HCT116 (cell line): ENCODE measurements around the gene CACNG1. TPM values are rescaled to one million over a fixed set of nuclear protein-coding genes. Genes with fewer than 3 reads are reported as not detected.

Experiments
- ATAC-seq: fragments of 200-7000 bp; cut with Tn5 transposase; 2 replicates; pipeline ENCODE4 v1.9.1; 2020; ENCODE audit warnings: mild to moderate bottlenecking, moderate library complexity
- BruUV-seq: library from RNA; stranded (reverse); fragments of 400-500 nt; replicated peaks from 2 replicates; lab custom pipeline; 2021; lab: Mats Ljungman, UMichigan
- CTCF ChIA-PET: fragments of 300-600 bp; sonication (Branson Sonifier 250); formaldehyde crosslinking; loops from one replicate; lab custom pipeline; 2021; ENCODE audit warnings: antibody characterized with exemption; lab: Charles Lee
- POLR2A ChIA-PET: fragments of 300-600, 350-600 bp; sonication (Branson Sonifier 250); formaldehyde crosslinking; loops from one replicate; lab custom pipeline; 2021; ENCODE audit warnings: antibody characterized with exemption; lab: Charles Lee
- RAD21 ChIA-PET, 2 experiments: fragments of 300-600 bp; sonication (Branson Sonifier 250); formaldehyde crosslinking; loops; one replicate each; lab custom pipeline; 2023; ENCODE audit warnings: low total read pairs in 2 of 2; ENCODE audit not compliant: uncharacterized antibody in 2 of 2, unreplicated experiment in 2 of 2, low non-redundant PET in 1 of 2; lab: Charles Lee
- DNase-seq: peaks from one replicate; pipeline ENCODE4 v3.0.0-alpha.2; 2010; ENCODE audit warnings: low read depth, low spot score
- H2AFZ ChIP-seq: fragments of 200-600 bp; shearing (Covaris generic), sonication (generic); 2 replicates; pipeline ENCODE4 v1.6.1; 2017; ENCODE audit warnings: low read depth, mixed run types, mixed read lengths, antibody characterized with exemption, low read length; ENCODE audit not compliant: poor library complexity, severe bottlenecking
- H3K27ac ChIP-seq: 2 replicates; pipeline ENCODE4 v1.5.1; 2012; ENCODE audit warnings: low read depth, low read length
- H3K27me3 ChIP-seq: fragments of 200-600 bp; sonication (generic); 2 replicates; pipeline ENCODE4 v1.6.1; 2016; ENCODE audit warnings: mixed run types, low read length, mixed read lengths; ENCODE audit not compliant: insufficient read depth
- H3K36me3 ChIP-seq, 2 experiments: fragments of 200-500 bp in 1 of 2; fragments of 200-600 bp in 1 of 2; sonication (Bioruptor generic) in 1 of 2; sonication (generic) in 1 of 2; 2 replicates each; pipeline versions ENCODE4 v1.5.1 to v1.6.1; 2014 to 2016; ENCODE audit warnings: low read length in 2 of 2, inconsistent platforms in 1 of 2, mixed read lengths in 1 of 2, mixed run types in 1 of 2; ENCODE audit not compliant: insufficient read depth in 2 of 2, control insufficient read depth in 1 of 2
- H3K4me1 ChIP-seq, 2 experiments: fragments of 200-600 bp in 1 of 2; sonication (generic) in 1 of 2; 2 replicates each; pipeline versions ENCODE4 v1.5.1 to v1.6.1; 2012 to 2017; ENCODE audit warnings: low read length in 2 of 2, inconsistent platforms in 1 of 2, mild to moderate bottlenecking in 1 of 2, mixed read lengths in 1 of 2, mixed run types in 1 of 2, moderate library complexity in 1 of 2; ENCODE audit not compliant: insufficient read depth in 2 of 2, control insufficient read depth in 1 of 2
- H3K4me2 ChIP-seq: fragments of 200-600 bp; sonication (generic); 2 replicates; pipeline ENCODE4 v1.6.1; 2017; ENCODE audit warnings: mixed run types, low read length, mixed read lengths
- H3K4me3 ChIP-seq, 2 experiments: fragments of 200-600 bp in 1 of 2; sonication (generic) in 1 of 2; replicated peaks in 1 of 2; 2 replicates each; pipeline ENCODE4 v1.5.1; 2011 to 2016; ENCODE audit warnings: low read length in 2 of 2, control low read depth in 1 of 2, low read depth in 1 of 2, mild to moderate bottlenecking in 1 of 2, mixed read lengths in 1 of 2, mixed run types in 1 of 2
- H3K79me2 ChIP-seq: fragments of 200-600 bp; sonication (generic); 2 replicates; pipeline ENCODE4 v1.6.1; 2017; ENCODE audit warnings: mild to moderate bottlenecking, mixed run types, low read length, moderate library complexity, mixed read lengths; ENCODE audit not compliant: insufficient read depth
- H3K9ac ChIP-seq: fragments of 200-600 bp; sonication (generic); 2 replicates; pipeline ENCODE4 v1.6.1; 2016; ENCODE audit warnings: low read length, mixed read lengths
- H3K9me2 ChIP-seq: fragments of 200-600 bp; sonication (generic), shearing (Covaris generic); 2 replicates; pipeline ENCODE4 v1.6.1; 2017; ENCODE audit warnings: mixed run types, mild to moderate bottlenecking, moderate library complexity; ENCODE audit not compliant: insufficient read depth
- H3K9me3 ChIP-seq, 2 experiments: fragments of 200-500 bp in 1 of 2; fragments of 200-600 bp in 1 of 2; sonication (Bioruptor generic) in 1 of 2; sonication (generic) in 1 of 2; 2 replicates each; pipeline ENCODE4 v1.6.1; 2014 to 2017; ENCODE audit warnings: low read length in 2 of 2, mixed read lengths in 2 of 2, inconsistent platforms in 1 of 2, low read depth in 1 of 2, mild to moderate bottlenecking in 1 of 2, mixed run types in 1 of 2, moderate library complexity in 1 of 2; ENCODE audit not compliant: control insufficient read depth in 1 of 2, insufficient read depth in 1 of 2
- H4K20me1 ChIP-seq: fragments of 200-600 bp; sonication (generic), shearing (Covaris generic); 2 replicates; pipeline ENCODE4 v1.6.1; 2017; ENCODE audit warnings: mixed run types, mild to moderate bottlenecking, moderate library complexity; ENCODE audit not compliant: insufficient read depth
- EZH2 ChIP-seq: fragments of 200-600 bp; sonication (generic); IDR thresholded peaks from 2 replicates; pipeline ENCODE4 v1.6.1; 2017; ENCODE audit warnings: antibody characterized with exemption, mixed run types
- POLR2A ChIP-seq: IDR thresholded peaks from 2 replicates; pipeline ENCODE4 v1.7.0; 2011; ENCODE audit warnings: borderline replicate concordance; ENCODE audit not compliant: insufficient read depth, insufficient read length; ENCODE audit errors: extremely low read depth
- SIN3A ChIP-seq: IDR thresholded peaks from 2 replicates; pipeline ENCODE4 v1.6.1; 2012; ENCODE audit warnings: low read depth
- SP1 ChIP-seq: IDR thresholded peaks from 2 replicates; pipeline ENCODE4 v1.6.1; 2012; ENCODE audit warnings: low read depth
- YY1 ChIP-seq: IDR thresholded peaks from 2 replicates; pipeline ENCODE4 v1.6.1; 2011; ENCODE audit warnings: low read length, low read depth, moderate library complexity, mild to moderate bottlenecking; ENCODE audit not compliant: insufficient replicate concordance; ENCODE audit errors: extremely low read depth
- ZFX ChIP-seq: fragments of 450-650 bp; IDR thresholded peaks from 2 replicates; pipeline ENCODE4 v1.6.1; 2017
- ZNF274 ChIP-seq: fragments of 200-500 bp; sonication (Bioruptor generic); IDR thresholded peaks from 2 replicates; pipeline ENCODE4 v1.6.1; 2014; ENCODE audit warnings: mild to moderate bottlenecking, low read depth, low read length, inconsistent platforms
- intact Hi-C: fragments of 100-400 bp; cut with micrococcal nuclease; formaldehyde crosslinking; loops from 2 replicates; pipeline ENCODE4 v1.10.0; 2022
- total RNA-seq: library from RNA; stranded (reverse); gene quantifications from one replicate; pipeline ENCODE4 v1.2.1, GENCODE V29; 2021; ENCODE audit not compliant: unreplicated experiment
- TF ChIP-seq, protein P1 (sequence below): IDR thresholded peaks from 2 replicates; pipeline ENCODE4 v1.6.1; 2012; ENCODE audit warnings: low read depth
- TF ChIP-seq, protein P2 (sequence below): IDR thresholded peaks from 2 replicates; pipeline ENCODE4 v1.6.1; 2012

CACNG1 gene
- total RNA-seq, 1 experiment from 2014 or later: not detected

DNA sequence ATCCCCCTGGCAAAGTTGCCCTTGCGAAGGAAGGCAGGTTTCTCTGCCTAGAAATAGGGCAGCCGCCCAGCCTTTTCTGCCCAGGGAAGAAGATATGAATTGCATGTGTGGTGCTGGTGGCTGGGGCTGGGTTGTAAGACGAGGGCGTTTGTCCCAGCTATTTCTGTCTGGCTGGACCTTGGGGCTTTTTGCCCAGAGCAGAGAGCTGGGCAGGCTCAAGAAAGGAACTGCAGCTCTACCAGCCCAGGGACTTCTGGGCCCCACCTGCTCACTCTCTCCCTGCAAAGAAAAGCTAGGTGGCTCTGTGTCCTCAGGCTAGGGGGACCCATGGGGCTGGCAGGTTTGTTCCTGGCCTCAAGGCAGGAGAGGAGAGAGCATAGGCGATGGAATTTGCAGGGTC, 586 bp downstream of the CACNG1 start (continued):
- TF ChIP-seq, protein P1, sequence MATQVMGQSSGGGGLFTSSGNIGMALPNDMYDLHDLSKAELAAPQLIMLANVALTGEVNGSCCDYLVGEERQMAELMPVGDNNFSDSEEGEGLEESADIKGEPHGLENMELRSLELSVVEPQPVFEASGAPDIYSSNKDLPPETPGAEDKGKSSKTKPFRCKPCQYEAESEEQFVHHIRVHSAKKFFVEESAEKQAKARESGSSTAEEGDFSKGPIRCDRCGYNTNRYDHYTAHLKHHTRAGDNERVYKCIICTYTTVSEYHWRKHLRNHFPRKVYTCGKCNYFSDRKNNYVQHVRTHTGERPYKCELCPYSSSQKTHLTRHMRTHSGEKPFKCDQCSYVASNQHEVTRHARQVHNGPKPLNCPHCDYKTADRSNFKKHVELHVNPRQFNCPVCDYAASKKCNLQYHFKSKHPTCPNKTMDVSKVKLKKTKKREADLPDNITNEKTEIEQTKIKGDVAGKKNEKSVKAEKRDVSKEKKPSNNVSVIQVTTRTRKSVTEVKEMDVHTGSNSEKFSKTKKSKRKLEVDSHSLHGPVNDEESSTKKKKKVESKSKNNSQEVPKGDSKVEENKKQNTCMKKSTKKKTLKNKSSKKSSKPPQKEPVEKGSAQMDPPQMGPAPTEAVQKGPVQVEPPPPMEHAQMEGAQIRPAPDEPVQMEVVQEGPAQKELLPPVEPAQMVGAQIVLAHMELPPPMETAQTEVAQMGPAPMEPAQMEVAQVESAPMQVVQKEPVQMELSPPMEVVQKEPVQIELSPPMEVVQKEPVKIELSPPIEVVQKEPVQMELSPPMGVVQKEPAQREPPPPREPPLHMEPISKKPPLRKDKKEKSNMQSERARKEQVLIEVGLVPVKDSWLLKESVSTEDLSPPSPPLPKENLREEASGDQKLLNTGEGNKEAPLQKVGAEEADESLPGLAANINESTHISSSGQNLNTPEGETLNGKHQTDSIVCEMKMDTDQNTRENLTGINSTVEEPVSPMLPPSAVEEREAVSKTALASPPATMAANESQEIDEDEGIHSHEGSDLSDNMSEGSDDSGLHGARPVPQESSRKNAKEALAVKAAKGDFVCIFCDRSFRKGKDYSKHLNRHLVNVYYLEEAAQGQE: no peak

DNA sequence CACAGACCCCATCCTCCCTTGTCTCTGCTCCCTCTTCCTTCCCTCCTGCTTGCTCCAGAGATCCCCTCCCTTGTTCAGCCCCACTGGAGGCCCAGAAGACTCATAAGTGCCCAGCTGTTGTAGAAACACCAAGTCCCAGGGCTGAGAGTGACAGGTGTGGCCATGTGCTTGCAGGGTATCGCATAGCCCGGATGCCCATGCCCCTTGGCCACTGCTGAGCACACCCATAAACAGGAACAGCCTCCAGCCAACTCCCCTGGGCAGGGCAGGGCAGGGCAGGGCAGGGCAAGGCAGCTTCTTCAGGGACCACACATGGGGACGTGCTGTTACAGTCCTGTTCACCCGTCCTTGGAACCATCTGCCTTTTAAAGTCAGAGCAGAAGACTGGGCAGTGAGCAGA, 2.0 kb downstream of the CACNG1 start:
- H3K9ac ChIP-seq: no peak overlapping the region
- H3K79me2 ChIP-seq: no peaks in the 10 kb centered on the region
- H3K4me2 ChIP-seq: no peak overlapping the region
- POLR2A ChIA-PET: no interaction called here
- DNase-seq: no peak
- no peak for TF ChIP-seq POLR2A
- no peak for TF ChIP-seq SP1
- no peak for TF ChIP-seq ZNF274
- no peak for TF ChIP-seq SIN3A
- TF ChIP-seq, protein P2, sequence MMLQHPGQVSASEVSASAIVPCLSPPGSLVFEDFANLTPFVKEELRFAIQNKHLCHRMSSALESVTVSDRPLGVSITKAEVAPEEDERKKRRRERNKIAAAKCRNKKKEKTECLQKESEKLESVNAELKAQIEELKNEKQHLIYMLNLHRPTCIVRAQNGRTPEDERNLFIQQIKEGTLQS: no peak
- TF ChIP-seq EZH2: no peak
- TF ChIP-seq YY1: no peak
- no peak for TF ChIP-seq ZFX
- TF ChIP-seq, all 23 proteins: peak for 0
- Histone ChIP-seq H4K20me1 (no peaks in the 10 kb centered on the region), H3K9me3 (peaks cover 11 to 13% of the 10 kb centered on the region in 2 experiments; a peak in 1 of 4 replicates), H3K36me3 (no peaks in the 10 kb centered on the region), H3K9me2 (no peaks in the 10 kb centered on the region), H2AFZ (no peak overlapping the region), H3K4me1 (no peaks in the 10 kb centered on the region), H3K27me3 (0 out of 2 replicates have a peak, but pooled peaks cover 4% of the 10 kb centered on the region), H3K4me3 (no peak overlapping the region), H3K27ac (no peak overlapping the region)
- BruUV-seq: no TSS peak
- CTCF ChIA-PET: no interaction called here
- RAD21 ChIA-PET: no interaction called here
- ATAC-seq: no peak
- intact Hi-C loops: no loop called here
